CD8-positive, alpha-beta memory T cell (primary cell): ENCODE measurements around the gene KLK13. TPM values are rescaled to one million over a fixed set of nuclear protein-coding genes. Genes with fewer than 3 reads are reported as not detected.

Experiments
- CTCF ChIA-PET: fragments of 350-600 bp; sonication (Branson Sonifier 250); formaldehyde crosslinking; loops from one replicate; lab custom pipeline; 2021; ENCODE audit warnings: antibody characterized with exemption; lab: Charles Lee
- POLR2A ChIA-PET: fragments of 350-600 bp; sonication (Branson Sonifier 250); formaldehyde crosslinking; loops from one replicate; lab custom pipeline; 2021; ENCODE audit warnings: antibody characterized with exemption; lab: Charles Lee
- DNase-seq, 5 donors: peaks; one replicate each; pipeline versions ENCODE4 v3.0.0 to v3.0.0-alpha.2; 2020 to 2022; ENCODE audit warnings: mixed read lengths in 1 of 5
- H3K27ac ChIP-seq: one replicate; pipeline ENCODE4 v1.7.0; 2013; ENCODE audit warnings: low read depth, mild to moderate bottlenecking, low read length, moderate library complexity
- H3K27me3 ChIP-seq: 2 replicates; pipeline ENCODE4 v1.7.0; 2013; ENCODE audit warnings: low read length, mild to moderate bottlenecking; ENCODE audit not compliant: insufficient read depth, poor library complexity, severe bottlenecking
- H3K36me3 ChIP-seq: 2 replicates; pipeline ENCODE4 v1.7.0; 2013; ENCODE audit warnings: mild to moderate bottlenecking, low read length, moderate library complexity; ENCODE audit not compliant: insufficient read depth
- H3K4me1 ChIP-seq: 2 replicates; pipeline ENCODE4 v1.7.0; 2013; ENCODE audit warnings: mild to moderate bottlenecking, low read length, moderate library complexity; ENCODE audit not compliant: insufficient read depth
- H3K4me3 ChIP-seq: 2 replicates; pipeline ENCODE4 v1.7.0; 2013; ENCODE audit warnings: mild to moderate bottlenecking, low read length
- H3K9me3 ChIP-seq: 2 replicates; pipeline ENCODE4 v1.7.0; 2013; ENCODE audit warnings: mild to moderate bottlenecking, low read length
- H3K27ac Mint-ChIP-seq, 8 donors: one replicate each; pipeline ENCODE4 v1.8.0; 2020 to 2021; ENCODE audit warnings: mixed read lengths in 8 of 8, mild to moderate bottlenecking in 6 of 8, inconsistent platforms in 3 of 8, moderate library complexity in 3 of 8
- H3K27me3 Mint-ChIP-seq, 2 donors: one replicate each; pipeline ENCODE4 v1.8.0; 2020 to 2021; ENCODE audit warnings: mixed read lengths in 2 of 2, mild to moderate bottlenecking in 1 of 2, moderate library complexity in 1 of 2
- H3K36me3 Mint-ChIP-seq, 3 donors: one replicate each; pipeline ENCODE4 v1.8.0; 2020 to 2021; ENCODE audit warnings: mixed read lengths in 3 of 3, inconsistent platforms in 1 of 3, mild to moderate bottlenecking in 1 of 3
- H3K4me1 Mint-ChIP-seq, 3 donors: one replicate each; pipeline ENCODE4 v1.8.0; 2020 to 2021; ENCODE audit warnings: mixed read lengths in 3 of 3, inconsistent platforms in 1 of 3, mild to moderate bottlenecking in 1 of 3
- H3K4me3 Mint-ChIP-seq, 7 donors: one replicate each; pipeline ENCODE4 v1.8.0; 2020 to 2021; ENCODE audit warnings: mixed read lengths in 7 of 7, mild to moderate bottlenecking in 6 of 7, moderate library complexity in 4 of 7, inconsistent platforms in 2 of 7
- H3K9me3 Mint-ChIP-seq, 5 donors: one replicate each; pipeline ENCODE4 v1.8.0; 2020 to 2022; ENCODE audit warnings: mixed read lengths in 5 of 5, mild to moderate bottlenecking in 3 of 5, moderate library complexity in 2 of 5, inconsistent platforms in 1 of 5
- polyA plus RNA-seq: library from polyadenylated mRNA; unstranded; fragments of 300-500 nt; fragmentation: Illumina TruSeq; gene quantifications from one replicate; pipeline ENCODE4 v1.2.3, GENCODE V29; 2021
- total RNA-seq, 2 experiments: library from RNA; stranded (reverse); gene quantifications; one replicate each; pipeline ENCODE4 v1.2.3, GENCODE V29; 2021

KLK13 gene, protein sequence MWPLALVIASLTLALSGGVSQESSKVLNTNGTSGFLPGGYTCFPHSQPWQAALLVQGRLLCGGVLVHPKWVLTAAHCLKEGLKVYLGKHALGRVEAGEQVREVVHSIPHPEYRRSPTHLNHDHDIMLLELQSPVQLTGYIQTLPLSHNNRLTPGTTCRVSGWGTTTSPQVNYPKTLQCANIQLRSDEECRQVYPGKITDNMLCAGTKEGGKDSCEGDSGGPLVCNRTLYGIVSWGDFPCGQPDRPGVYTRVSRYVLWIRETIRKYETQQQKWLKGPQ
- total RNA-seq (not detected), polyA plus RNA-seq (not detected)

- peaks cover 36 to 55% of the 10 kb centered on the region in 2 donors for H3K27me3 Mint-ChIP-seq
- H3K4me1 ChIP-seq = no peaks in the 10 kb centered on the region
- peaks cover 14% of the 10 kb centered on the region for H3K27me3 ChIP-seq
- no peak within 1 kb of the TSS for H3K27ac Mint-ChIP-seq
- no peaks in the 10 kb centered on the region for H3K36me3 ChIP-seq
- no peak within 1 kb of the TSS for H3K27ac ChIP-seq
- POLR2A ChIA-PET = no interaction called here
- peaks cover 0 to 3% (median 0%) of the 10 kb centered on the region in 3 donors for H3K36me3 Mint-ChIP-seq
- H3K4me3 ChIP-seq = no peak within 1 kb of the TSS
- peaks cover 0 to 3% (median 2%) of the 10 kb centered on the region in 3 donors for H3K4me1 Mint-ChIP-seq
- H3K9me3 Mint-ChIP-seq = peaks cover 0 to 3% (median 0%) of the 10 kb centered on the region in 5 donors
- DNase-seq = no peak
- H3K9me3 ChIP-seq = no peaks in the 10 kb centered on the region
- H3K4me3 Mint-ChIP-seq = peak within 1 kb of the TSS in 4 of 7 donors; percentile 37 to 79 (median 71)
- CTCF ChIA-PET = no interaction called here
Measured at GRCh38 chr19:51064534-51065220, at the start of gene KLK13. Gene KLK13 (minus strand): TSS chr19:51065092. CDS start chr19:51065067, 25 bp downstream.

GRCh38 chr19:51114087-51114729 lies 49.3 kb upstream of the KLK13 start:
- H3K4me1 ChIP-seq = peaks cover 41% of the 10 kb centered on the region
- Mint-ChIP-seq H3K4me1 (peaks cover 5 to 37% (median 10%) of the 10 kb centered on the region in 3 donors), H3K36me3 (peaks cover 0 to 1% (median 0%) of the 10 kb centered on the region in 3 donors), H3K27me3 (no peaks in the 10 kb centered on the region), H3K27ac (peak overlapping the region in 5 of 8 donors; percentile 47 to 86 (median 55)), H3K4me3 (peak overlapping the region in 6 of 7 donors; percentile 12 to 69 (median 46)), H3K9me3 (no peaks in the 10 kb centered on the region)
- peak in 1 of 5 donors; percentile 23 for DNase-seq
- H3K4me3 ChIP-seq = no peak overlapping the region
- POLR2A ChIA-PET = interaction anchor here (1.2 kb wide), 1 partner anchor 17 kb away, joined by 4 read pairs; no protein-coding TSS in a partner anchor
- no peaks in the 10 kb centered on the region for H3K9me3 ChIP-seq
- no peaks in the 10 kb centered on the region for H3K27me3 ChIP-seq
- H3K36me3 ChIP-seq = no peaks in the 10 kb centered on the region
- CTCF ChIA-PET = interaction anchor here (1.1 to 1.5 kb wide), 2 partner anchors 18 to 43 kb away, joined by 3 read pairs; no protein-coding TSS in a partner anchor
- no peak overlapping the region for H3K27ac ChIP-seq

GRCh38 chr19:51111606-51112005 lies 46.7 kb upstream of the KLK13 start:
- CTCF ChIA-PET = no interaction called here

DNA sequence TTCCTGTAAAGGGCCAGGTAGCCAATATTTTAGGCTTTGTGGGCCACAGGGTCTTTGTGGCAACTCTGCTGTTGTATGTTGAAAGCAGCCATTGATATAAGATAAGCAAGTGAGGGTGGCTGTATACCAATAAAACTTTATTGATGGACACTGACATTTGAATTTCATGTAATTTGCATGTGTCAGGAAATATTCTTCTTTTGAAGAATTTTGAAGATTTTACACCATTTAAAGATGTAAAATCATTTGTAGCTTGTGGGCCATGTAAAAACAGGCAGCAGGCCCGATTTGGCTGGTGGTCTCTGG lies 45.7 kb upstream of the KLK13 start:
- no peaks in the 10 kb centered on the region for H3K27me3 ChIP-seq
- no peaks in the 10 kb centered on the region for H3K9me3 Mint-ChIP-seq
- H3K27ac ChIP-seq = no peak overlapping the region
- no peak overlapping the region for H3K4me3 Mint-ChIP-seq
- peaks cover 0 to 18% (median 3%) of the 10 kb centered on the region in 3 donors for H3K36me3 Mint-ChIP-seq
- ChIA-PET CTCF (interaction anchor here (1.9 to 2.0 kb wide), 2 partner anchors 13 to 48 kb away, joined by 5 to 7 read pairs; no protein-coding TSS in a partner anchor), POLR2A (no interaction called here)
- peaks cover 42% of the 10 kb centered on the region for H3K4me1 ChIP-seq
- H3K9me3 ChIP-seq = no peaks in the 10 kb centered on the region
- H3K4me3 ChIP-seq = no peak overlapping the region
- H3K4me1 Mint-ChIP-seq = peaks cover 29 to 40% (median 36%) of the 10 kb centered on the region in 3 donors
- no peak overlapping the region for H3K27ac Mint-ChIP-seq
- H3K27me3 Mint-ChIP-seq = peaks cover 0 to 3% of the 10 kb centered on the region in 2 donors
- no peaks in the 10 kb centered on the region for H3K36me3 ChIP-seq
- DNase-seq = no peak

More at GRCh38 chr19:51111606-51112005, 46.7 kb upstream of the KLK13 start:
- Histone ChIP-seq H3K9me3 (no peaks in the 10 kb centered on the region), H3K4me3 (no peak overlapping the region), H3K4me1 (peaks cover 51% of the 10 kb centered on the region), H3K27me3 (no peaks in the 10 kb centered on the region), H3K36me3 (no peaks in the 10 kb centered on the region), H3K27ac (no peak overlapping the region)
- POLR2A ChIA-PET = no interaction called here
- Mint-ChIP-seq H3K4me1 (peaks cover 21 to 43% (median 29%) of the 10 kb centered on the region in 3 donors), H3K36me3 (peaks cover 0 to 12% (median 1%) of the 10 kb centered on the region in 3 donors), H3K27me3 (peaks cover 0 to 3% of the 10 kb centered on the region in 2 donors), H3K4me3 (no peak overlapping the region), H3K27ac (no peak overlapping the region), H3K9me3 (no peaks in the 10 kb centered on the region)
- no peak for DNase-seq

DNA sequence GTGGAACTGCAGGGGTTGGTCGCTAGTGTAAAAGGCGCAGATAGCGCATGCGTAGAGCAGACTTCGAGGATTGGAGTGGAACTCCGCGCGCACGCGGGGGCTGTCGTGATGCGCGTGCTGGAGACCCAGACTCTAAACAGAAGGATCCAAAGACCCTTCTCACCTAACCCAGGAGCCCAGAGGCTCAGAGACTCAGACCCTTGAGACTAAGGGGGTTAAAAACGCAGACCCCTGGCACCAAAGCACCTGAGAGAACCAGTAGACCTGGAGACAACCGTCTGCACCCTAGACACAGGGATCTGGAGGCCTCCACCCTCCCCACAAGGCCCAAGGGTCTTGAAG lies 43.9 kb upstream of the KLK13 start:
- POLR2A ChIA-PET = interaction anchor here (0.7 kb wide), 2 partner anchors 8 to 28 kb away, joined by 3 to 5 read pairs; no protein-coding TSS in a partner anchor
- H3K4me3 ChIP-seq = peak overlapping the region; percentile 91

DNA sequence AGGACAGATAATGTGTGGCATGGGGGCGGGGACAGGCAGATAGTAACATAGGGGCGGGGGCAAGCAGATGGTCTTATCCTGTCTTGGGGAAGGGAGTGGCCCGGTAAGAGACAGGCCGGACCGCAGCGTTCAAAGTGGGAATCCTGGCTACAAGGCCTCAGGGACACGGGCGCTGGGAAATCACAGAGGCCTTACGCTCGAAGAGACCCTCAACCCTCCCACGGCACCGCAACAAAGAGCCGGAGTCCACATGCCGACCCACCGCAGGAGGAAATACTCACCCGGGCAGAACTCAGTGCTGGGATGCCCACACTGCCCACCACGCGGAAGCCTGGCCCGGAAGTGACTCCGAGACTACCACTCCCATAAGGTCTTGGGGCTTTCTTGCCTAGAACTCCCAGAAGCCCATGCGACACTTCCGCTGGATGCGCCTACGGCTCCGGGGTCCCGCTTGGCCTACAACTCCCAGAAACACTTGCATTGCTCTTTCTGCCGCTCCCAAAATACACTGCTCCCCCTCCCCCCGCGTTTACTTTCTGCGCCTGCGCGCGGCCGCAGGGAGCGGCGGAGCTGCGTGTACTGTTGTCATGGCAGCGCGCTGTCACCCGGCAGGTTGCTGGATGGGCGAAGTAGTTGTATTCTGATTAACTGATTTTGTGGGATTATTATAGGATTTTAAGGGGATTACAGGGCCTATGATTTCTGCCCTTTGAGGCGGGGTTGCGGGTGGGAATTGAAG lies 43.3 kb upstream of the KLK13 start, which contains the start of gene CTU1:
CTU1 (minus strand) TSS at position 344 of the 739 bp plus-strand sequence. CDS start 3,840 bp downstream, outside the sequence.
- Histone ChIP-seq H3K27me3 (no peaks in the 10 kb centered on the region), H3K4me3 (peak within 1 kb of the TSS; percentile 91), H3K9me3 (no peaks in the 10 kb centered on the region), H3K4me1 (peaks cover 19% of the 10 kb centered on the region), H3K27ac (peak within 1 kb of the TSS; percentile 82), H3K36me3 (no peaks in the 10 kb centered on the region)
- CTCF ChIA-PET = no interaction called here
- Mint-ChIP-seq H3K4me3 (peak within 1 kb of the TSS; percentile 89 to 99 (median 96)), H3K27me3 (peaks cover 0 to 3% of the 10 kb centered on the region in 2 donors), H3K27ac (peak within 1 kb of the TSS; percentile 92 to 100 (median 98)), H3K36me3 (peaks cover 0 to 37% (median 6%) of the 10 kb centered on the region in 3 donors), H3K9me3 (no peaks in the 10 kb centered on the region), H3K4me1 (peaks cover 37 to 53% (median 46%) of the 10 kb centered on the region in 3 donors)
- peak; percentile 97 to 99 (median 98) for DNase-seq
- POLR2A ChIA-PET = interaction anchor here (0.7 kb wide), 2 partner anchors 9 to 28 kb away, joined by 3 to 5 read pairs; no protein-coding TSS in a partner anchor

More for the DNA sequence above, 43.9 kb upstream of the KLK13 start:
- no peaks in the 10 kb centered on the region for H3K36me3 ChIP-seq
- H3K27ac ChIP-seq = peak overlapping the region; percentile 82
- CTCF ChIA-PET = interaction anchor here (2.0 kb wide), 1 partner anchor 50 kb away, joined by 7 read pairs; no protein-coding TSS in a partner anchor
- H3K4me1 ChIP-seq = peaks cover 24% of the 10 kb centered on the region
- H3K4me1 Mint-ChIP-seq = peaks cover 37 to 50% (median 40%) of the 10 kb centered on the region in 3 donors
- H3K36me3 Mint-ChIP-seq = peaks cover 0 to 31% (median 6%) of the 10 kb centered on the region in 3 donors
- no peaks in the 10 kb centered on the region for H3K9me3 ChIP-seq
- no peak for DNase-seq
- H3K9me3 Mint-ChIP-seq = no peaks in the 10 kb centered on the region
- H3K27me3 ChIP-seq = no peaks in the 10 kb centered on the region
- peak overlapping the region; percentile 92 to 100 (median 98) for H3K27ac Mint-ChIP-seq
- H3K4me3 Mint-ChIP-seq = peak overlapping the region; percentile 89 to 99 (median 96)
- H3K27me3 Mint-ChIP-seq = peaks cover 0 to 3% of the 10 kb centered on the region in 2 donors

- DNase-seq = peak in 1 of 5 donors; percentile 10
- Histone ChIP-seq H3K27me3 (no peaks in the 10 kb centered on the region), H3K4me3 (peak overlapping the region; percentile 91), H3K27ac (peak overlapping the region; percentile 82), H3K36me3 (peaks cover 3% of the 10 kb centered on the region), H3K4me1 (peaks cover 18% of the 10 kb centered on the region), H3K9me3 (no peaks in the 10 kb centered on the region)
- POLR2A ChIA-PET = no interaction called here
- Mint-ChIP-seq H3K4me3 (peak overlapping the region; percentile 89 to 99 (median 96)), H3K27ac (peak overlapping the region; percentile 92 to 100 (median 98)), H3K9me3 (no peaks in the 10 kb centered on the region), H3K27me3 (peaks cover 0 to 3% of the 10 kb centered on the region in 2 donors), H3K36me3 (peaks cover 0 to 44% (median 6%) of the 10 kb centered on the region in 3 donors), H3K4me1 (peaks cover 40 to 60% (median 53%) of the 10 kb centered on the region in 3 donors)
- CTCF ChIA-PET = no interaction called here
Measured at GRCh38 chr19:51107406-51108065, 42.6 kb upstream of the KLK13 start.
